A673 (cell line): Measurements from ENCODE around the gene SLIT3.

ENCODE experiments used
- CTCF ChIP-seq: fragments of 300-800, 200-600 bp; sonication (generic); conservative IDR thresholded peaks from 2 replicates; pipeline ENCODE4 v1.5.1; 2017; ENCODE audit warnings: low read depth, mild to moderate bottlenecking, antibody characterized with exemption, low read length, moderate library complexity, mixed read lengths
- EZH2 ChIP-seq: fragments of 200-600 bp; sonication (generic); IDR thresholded peaks from 2 replicates; pipeline ENCODE4 v1.6.1; 2017; ENCODE audit warnings: borderline replicate concordance, low read depth, mild to moderate bottlenecking, mixed read lengths, antibody characterized with exemption, low read length; ENCODE audit not compliant: poor library complexity, severe bottlenecking

GRCh38 chr5:169265888-169266287 is 35.1 kb downstream of the SLIT3 start:
- TF ChIP-seq CTCF: peak; percentile 39
- TF ChIP-seq EZH2: no peak
